ENCODE measurements around the gene TPCN2.

TPCN2 gene

GRCh38 chr11:69018924-69019323, 29.8 kb upstream of the TPCN2 start:
- Mint-ChIP-seq H3K27me3 (no peaks in the 10 kb centered on the region), H3K4me3 (no peak overlapping the region), H3K9me3 (ENCODE audit: low read depth) (no peaks in the 10 kb centered on the region)

GRCh38 chr11:69022260-69022659, 26.5 kb upstream of the TPCN2 start:
- Mint-ChIP-seq H3K4me1 (ENCODE audit: low read depth) (no peaks in the 10 kb centered on the region), H3K27ac (no peak overlapping the region), H3K4me3 (no peak overlapping the region), H3K36me3 (no peaks in the 10 kb centered on the region), H3K9me3 (ENCODE audit: low read depth) (no peaks in the 10 kb centered on the region), H3K27me3 (no peaks in the 10 kb centered on the region)

More at GRCh38 chr11:69018924-69019323, 29.8 kb upstream of the TPCN2 start:
- no peaks in the 10 kb centered on the region for H3K4me1 Mint-ChIP-seq (ENCODE audit: low read depth)
- no peak overlapping the region for H3K27ac Mint-ChIP-seq
- no peaks in the 10 kb centered on the region for H3K36me3 Mint-ChIP-seq

GRCh38 chr11:69024509-69024908, 24.2 kb upstream of the TPCN2 start:
- no peaks in the 10 kb centered on the region for H3K4me1 Mint-ChIP-seq (ENCODE audit: low read depth)
- no peak overlapping the region for H3K27ac Mint-ChIP-seq
- H3K27me3 Mint-ChIP-seq, result no peaks in the 10 kb centered on the region

GRCh38 chr11:69027704-69028372, 20.9 kb upstream of the TPCN2 start:
- no peaks in the 10 kb centered on the region for H3K36me3 Mint-ChIP-seq
- no peak overlapping the region for H3K4me3 Mint-ChIP-seq
- H3K9me3 Mint-ChIP-seq (ENCODE audit: low read depth), result no peaks in the 10 kb centered on the region
- no peaks in the 10 kb centered on the region for H3K4me1 Mint-ChIP-seq (ENCODE audit: low read depth)
- no peaks in the 10 kb centered on the region for H3K27me3 Mint-ChIP-seq
- H3K27ac Mint-ChIP-seq, result no peak overlapping the region

More at GRCh38 chr11:69024509-69024908, 24.2 kb upstream of the TPCN2 start:
- H3K4me3 Mint-ChIP-seq, result no peak overlapping the region
- no peaks in the 10 kb centered on the region for H3K36me3 Mint-ChIP-seq
- no peaks in the 10 kb centered on the region for H3K9me3 Mint-ChIP-seq (ENCODE audit: low read depth)

- Mint-ChIP-seq H3K36me3 (no peaks in the 10 kb centered on the region), H3K4me3 (no peak overlapping the region), H3K9me3 (ENCODE audit: low read depth) (no peaks in the 10 kb centered on the region), H3K27ac (no peak overlapping the region), H3K27me3 (peaks cover 3% of the 10 kb centered on the region), H3K4me1 (ENCODE audit: low read depth) (no peaks in the 10 kb centered on the region)
Observed at GRCh38 chr11:69030301-69030700, 18.4 kb upstream of the TPCN2 start.

GRCh38 chr11:69032833-69033232, 15.9 kb upstream of the TPCN2 start:
- no peaks in the 10 kb centered on the region for H3K9me3 Mint-ChIP-seq (ENCODE audit: low read depth)
- no peak overlapping the region for H3K4me3 Mint-ChIP-seq
- H3K4me1 Mint-ChIP-seq (ENCODE audit: low read depth), result no peaks in the 10 kb centered on the region
- no peaks in the 10 kb centered on the region for H3K36me3 Mint-ChIP-seq
- H3K27ac Mint-ChIP-seq, result no peak overlapping the region
- peaks cover 3% of the 10 kb centered on the region for H3K27me3 Mint-ChIP-seq

- Mint-ChIP-seq H3K27ac (no peak overlapping the region), H3K27me3 (peaks cover 3% of the 10 kb centered on the region), H3K4me3 (no peak overlapping the region), H3K4me1 (ENCODE audit: low read depth) (no peaks in the 10 kb centered on the region), H3K36me3 (no peaks in the 10 kb centered on the region), H3K9me3 (ENCODE audit: low read depth) (no peaks in the 10 kb centered on the region)
Observed at GRCh38 chr11:69033431-69033830, 15.3 kb upstream of the TPCN2 start.

- H3K36me3 Mint-ChIP-seq, result no peaks in the 10 kb centered on the region
- H3K9me3 Mint-ChIP-seq (ENCODE audit: low read depth), result no peaks in the 10 kb centered on the region
- no peak overlapping the region for H3K4me3 Mint-ChIP-seq
- H3K27me3 Mint-ChIP-seq, result peaks cover 3% of the 10 kb centered on the region
- no peaks in the 10 kb centered on the region for H3K4me1 Mint-ChIP-seq (ENCODE audit: low read depth)
- H3K27ac Mint-ChIP-seq, result no peak overlapping the region
Observed at GRCh38 chr11:69034123-69034867, 14.4 kb upstream of the TPCN2 start.

GRCh38 chr11:69035150-69035945, 13.4 kb upstream of the TPCN2 start:
- Mint-ChIP-seq H3K4me3 (no peak overlapping the region), H3K9me3 (ENCODE audit: low read depth) (no peaks in the 10 kb centered on the region), H3K27ac (no peak overlapping the region)

GRCh38 chr11:69035946-69036340, 12.8 kb upstream of the TPCN2 start:
- no peak overlapping the region for H3K27ac Mint-ChIP-seq

More at GRCh38 chr11:69035150-69035945, 13.4 kb upstream of the TPCN2 start:
- no peaks in the 10 kb centered on the region for H3K36me3 Mint-ChIP-seq
- peaks cover 2% of the 10 kb centered on the region for H3K4me1 Mint-ChIP-seq (ENCODE audit: low read depth)
- peaks cover 3% of the 10 kb centered on the region for H3K27me3 Mint-ChIP-seq

GRCh38 chr11:69037074-69037473, 11.7 kb upstream of the TPCN2 start:
- H3K27me3 Mint-ChIP-seq, result peaks cover 3% of the 10 kb centered on the region
- peaks cover 11% of the 10 kb centered on the region for H3K4me1 Mint-ChIP-seq (ENCODE audit: low read depth)
- no peaks in the 10 kb centered on the region for H3K9me3 Mint-ChIP-seq (ENCODE audit: low read depth)
- H3K36me3 Mint-ChIP-seq, result no peaks in the 10 kb centered on the region
- H3K27ac Mint-ChIP-seq, result no peak overlapping the region
- no peak overlapping the region for H3K4me3 Mint-ChIP-seq

More at GRCh38 chr11:69035946-69036340, 12.8 kb upstream of the TPCN2 start:
- no peaks in the 10 kb centered on the region for H3K36me3 Mint-ChIP-seq
- H3K4me1 Mint-ChIP-seq (ENCODE audit: low read depth), result peaks cover 8% of the 10 kb centered on the region
- H3K27me3 Mint-ChIP-seq, result peaks cover 3% of the 10 kb centered on the region
- no peak overlapping the region for H3K4me3 Mint-ChIP-seq
- H3K9me3 Mint-ChIP-seq (ENCODE audit: low read depth), result no peaks in the 10 kb centered on the region

GRCh38 chr11:69037544-69037943, 11.2 kb upstream of the TPCN2 start:
- Mint-ChIP-seq H3K9me3 (ENCODE audit: low read depth) (no peaks in the 10 kb centered on the region), H3K27me3 (peaks cover 3% of the 10 kb centered on the region), H3K4me1 (ENCODE audit: low read depth) (peaks cover 11% of the 10 kb centered on the region), H3K4me3 (no peak overlapping the region), H3K27ac (no peak overlapping the region), H3K36me3 (no peaks in the 10 kb centered on the region)

GRCh38 chr11:69039501-69039900, 9.2 kb upstream of the TPCN2 start:
- no peak overlapping the region for H3K27ac Mint-ChIP-seq
- no peak overlapping the region for H3K4me3 Mint-ChIP-seq
- peaks cover 2% of the 10 kb centered on the region for H3K27me3 Mint-ChIP-seq
- H3K9me3 Mint-ChIP-seq (ENCODE audit: low read depth), result no peaks in the 10 kb centered on the region
- no peaks in the 10 kb centered on the region for H3K36me3 Mint-ChIP-seq
- peaks cover 11% of the 10 kb centered on the region for H3K4me1 Mint-ChIP-seq (ENCODE audit: low read depth)

GRCh38 chr11:69040051-69040450, 8.7 kb upstream of the TPCN2 start:
- peaks cover 11% of the 10 kb centered on the region for H3K4me1 Mint-ChIP-seq (ENCODE audit: low read depth)
- no peaks in the 10 kb centered on the region for H3K9me3 Mint-ChIP-seq (ENCODE audit: low read depth)
- no peak overlapping the region for H3K4me3 Mint-ChIP-seq
- H3K27me3 Mint-ChIP-seq, result no peaks in the 10 kb centered on the region
- no peak overlapping the region for H3K27ac Mint-ChIP-seq
- no peaks in the 10 kb centered on the region for H3K36me3 Mint-ChIP-seq

Data from activated naive CD8-positive, alpha-beta T cell (primary cell).